GM19099 (cell line): Measurements from ENCODE around the gene ANXA4.

Source experiments
- POLR2A ChIP-seq: IDR thresholded peaks from 3 replicates; pipeline ENCODE4 v1.6.1; 2011; ENCODE audit warnings: low read depth; ENCODE audit not compliant: insufficient read length; ENCODE audit errors: extremely low read depth

The ANXA4 gene

GRCh38 chr2:69741575-69742321 is at the start of gene ANXA4:
Gene ANXA4 (plus strand): TSS chr2:69742134. CDS start chr2:69781566, 39,432 bp downstream.
- TF ChIP-seq POLR2A = peak; percentile 79

- no peak for TF ChIP-seq POLR2A
Measured at GRCh38 chr2:69692424-69692823, 49.5 kb upstream of the ANXA4 start.

GRCh38 chr2:69693059-69693774 is 48.7 kb upstream of the ANXA4 start:
- TF ChIP-seq POLR2A = no peak

GRCh38 chr2:69693775-69694450 is 48.0 kb upstream of the ANXA4 start:
- TF ChIP-seq POLR2A = no peak

- no peak for TF ChIP-seq POLR2A
Measured at GRCh38 chr2:69694894-69695849, 46.8 kb upstream of the ANXA4 start.

GRCh38 chr2:69695850-69696216 is 46.1 kb upstream of the ANXA4 start:
- TF ChIP-seq POLR2A = no peak

GRCh38 chr2:69700381-69700780 is 41.6 kb upstream of the ANXA4 start:
- TF ChIP-seq POLR2A = no peak

GRCh38 chr2:69701100-69701945 is 40.6 kb upstream of the ANXA4 start:
- TF ChIP-seq POLR2A = no peak

GRCh38 chr2:69703189-69703588 is 38.7 kb upstream of the ANXA4 start:
- TF ChIP-seq POLR2A = no peak

- no peak for TF ChIP-seq POLR2A
Measured at GRCh38 chr2:69704446-69704845, 37.5 kb upstream of the ANXA4 start.

GRCh38 chr2:69709290-69709689 is 32.6 kb upstream of the ANXA4 start:
- TF ChIP-seq POLR2A = no peak

GRCh38 chr2:69711971-69712370 is 30.0 kb upstream of the ANXA4 start:
- no peak for TF ChIP-seq POLR2A

- TF ChIP-seq POLR2A = no peak
Measured at GRCh38 chr2:69714024-69714423, 27.9 kb upstream of the ANXA4 start.

- no peak for TF ChIP-seq POLR2A
Measured at GRCh38 chr2:69715964-69716363, 26.0 kb upstream of the ANXA4 start.

GRCh38 chr2:69716555-69717120 is 25.3 kb upstream of the ANXA4 start:
- no peak for TF ChIP-seq POLR2A
